ENCODE data around the gene DEF6.
"Not testable (repeated sequence)": the region's sequence is repeated elsewhere in the genome, so short reads cannot be mapped to it uniquely, and the experiment has no call there.

Gene DEF6

GRCh38 chr6:35320031-35320410 lies 22.4 kb downstream of the DEF6 start:
- no peak for TF ChIP-seq CTCF (IDR thresholded peaks at IDR 0.05)
- H3K4me3 ChIP-seq: no peak overlapping the region
- H3K27ac ChIP-seq: no peak overlapping the region
- no peak for DNase-seq (ENCODE audit: low spot score)

GRCh38 chr6:35321091-35321490 lies 23.5 kb downstream of the DEF6 start:
- DNase-seq (ENCODE audit: low spot score): no peak
- Histone ChIP-seq H3K27ac (no peak overlapping the region), H3K4me3 (no peak overlapping the region)
- no peak for TF ChIP-seq CTCF (IDR thresholded peaks at IDR 0.05)

GRCh38 chr6:35327349-35328027 lies 29.9 kb downstream of the DEF6 start:
- H3K27ac ChIP-seq: no peak overlapping the region
- DNase-seq (ENCODE audit: low spot score): no peak
- TF ChIP-seq CTCF (IDR thresholded peaks at IDR 0.05): peak; percentile 15
- no peak overlapping the region for H3K4me3 ChIP-seq

- Histone ChIP-seq H3K4me3 (no peak overlapping the region), H3K27ac (no peak overlapping the region)
- no peak for DNase-seq (ENCODE audit: low spot score)
- no peak for TF ChIP-seq CTCF (IDR thresholded peaks at IDR 0.05)
Observed at GRCh38 chr6:35328108-35328723, 30.6 kb downstream of the DEF6 start.

- not testable (repeated sequence) for H3K4me3 ChIP-seq; DNase-seq (ENCODE audit: low spot score)
Observed at GRCh38 chr6:35328965-35329364, 31.3 kb downstream of the DEF6 start.

GRCh38 chr6:35330541-35331119 lies 33.0 kb downstream of the DEF6 start:
- no peak for DNase-seq (ENCODE audit: low spot score)
- H3K4me3 ChIP-seq: no peak overlapping the region
- no peak for TF ChIP-seq CTCF (IDR thresholded peaks at IDR 0.05)
- H3K27ac ChIP-seq: no peak overlapping the region

More at GRCh38 chr6:35328965-35329364, 31.3 kb downstream of the DEF6 start:
- not testable (repeated sequence) for H3K27ac ChIP-seq

GRCh38 chr6:35332074-35332887 lies 34.7 kb downstream of the DEF6 start:
- H3K27ac ChIP-seq; H3K4me3 ChIP-seq; DNase-seq (ENCODE audit: low spot score): not testable (repeated sequence)

Measured in coronary artery (tissue), 2 donors.